SK-N-SH (cell line): ENCODE data around the gene OMP.

Experiments used
- CHD2 ChIP-seq: fragments of 150-350 bp; IDR thresholded peaks from 2 replicates; pipeline ENCODE4 v1.6.1; 2018; ENCODE audit warnings: low read length; ENCODE audit not compliant: partially characterized antibody
- EP300 ChIP-seq, 2 experiments: IDR thresholded peaks; 2 replicates each; pipeline versions ENCODE4 v1.4.0 to v1.6.1; 2012; ENCODE audit warnings: borderline replicate concordance in 1 of 2, low read depth in 1 of 2, low read length in 1 of 2
- EZH2phosphoT487 ChIP-seq: fragments of 200-600 bp; sonication (generic); IDR thresholded peaks from 2 replicates; pipeline ENCODE4 v1.6.1; 2017; ENCODE audit warnings: low read depth, mixed run types, mild to moderate bottlenecking, antibody characterized with exemption, moderate library complexity, borderline replicate concordance
- FOXM1 ChIP-seq: IDR thresholded peaks from 2 replicates; pipeline ENCODE4 v1.4.0; 2012; ENCODE audit warnings: low read depth, mild to moderate bottlenecking
- MEF2A ChIP-seq: IDR thresholded peaks from 2 replicates; pipeline ENCODE4 v1.4.0; 2012; ENCODE audit warnings: low read depth, borderline replicate concordance
- NFIC ChIP-seq: IDR thresholded peaks from 2 replicates; pipeline ENCODE4 v1.4.0; 2012; ENCODE audit warnings: borderline replicate concordance
- POLR2AphosphoS5 ChIP-seq: IDR thresholded peaks from 2 replicates; pipeline ENCODE4 v1.6.1; 2012; ENCODE audit warnings: low read depth, low read length
- RAD21 ChIP-seq: IDR thresholded peaks from 2 replicates; pipeline ENCODE4 v1.6.1; 2012; ENCODE audit warnings: mild to moderate bottlenecking, low read length
- SMC3 ChIP-seq: IDR thresholded peaks from 2 replicates; pipeline ENCODE4 v1.6.1; 2012; ENCODE audit warnings: low read depth, low read length, improper control_type of control experiment
- TCF12 ChIP-seq: IDR thresholded peaks from 2 replicates; pipeline ENCODE4 v1.4.0; 2012
- TF ChIP-seq, protein P1 (sequence below): IDR thresholded peaks from 2 replicates; pipeline ENCODE4 v1.4.0; 2012; ENCODE audit warnings: low read depth
- TF ChIP-seq, protein P2 (sequence below): fragments of 200-600 bp; sonication (generic); IDR thresholded peaks from 2 replicates; pipeline ENCODE4 v1.6.1; 2017; ENCODE audit warnings: antibody characterized with exemption, mild to moderate bottlenecking, moderate library complexity
- TF ChIP-seq, protein P3 (sequence below): IDR thresholded peaks from 2 replicates; pipeline ENCODE4 v1.6.1; 2012; ENCODE audit warnings: mild to moderate bottlenecking, low read depth, low read length, moderate library complexity

DNA sequence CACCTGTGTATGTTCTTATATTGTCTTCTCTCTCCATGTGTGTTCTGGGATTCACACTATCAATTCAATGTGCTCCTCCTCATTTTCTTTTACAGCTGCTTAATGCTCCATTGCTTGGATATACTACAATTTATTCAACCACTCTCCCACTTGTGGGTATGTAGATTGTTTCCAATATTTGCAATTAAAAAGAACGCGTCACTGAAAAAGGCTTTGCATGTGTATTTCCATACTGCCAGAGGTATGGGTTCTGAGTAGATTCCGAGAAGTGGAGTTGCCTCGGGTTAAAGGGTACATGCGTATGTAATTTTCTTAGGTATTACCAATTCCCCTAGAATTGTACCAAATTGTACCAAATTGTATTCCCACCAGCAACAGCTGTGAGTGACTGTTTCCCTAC is 42.8 kb upstream of the OMP start:
- TF ChIP-seq EP300 (IDR thresholded peaks at IDR 0.05; ENCODE audit: borderline replicate concordance in 1 of 2, low read depth in 1 of 2, low read length in 1 of 2) (no peak), NFIC (no peak), RAD21 (no peak), EZH2phosphoT487 (no peak), MEF2A (no peak), POLR2AphosphoS5 (no peak), TCF12 (no peak), SMC3 (no peak), FOXM1 (no peak), CHD2 (no peak)
- TF ChIP-seq, protein P1, sequence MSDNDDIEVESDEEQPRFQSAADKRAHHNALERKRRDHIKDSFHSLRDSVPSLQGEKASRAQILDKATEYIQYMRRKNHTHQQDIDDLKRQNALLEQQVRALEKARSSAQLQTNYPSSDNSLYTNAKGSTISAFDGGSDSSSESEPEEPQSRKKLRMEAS: no peak
- TF ChIP-seq, protein P2, sequence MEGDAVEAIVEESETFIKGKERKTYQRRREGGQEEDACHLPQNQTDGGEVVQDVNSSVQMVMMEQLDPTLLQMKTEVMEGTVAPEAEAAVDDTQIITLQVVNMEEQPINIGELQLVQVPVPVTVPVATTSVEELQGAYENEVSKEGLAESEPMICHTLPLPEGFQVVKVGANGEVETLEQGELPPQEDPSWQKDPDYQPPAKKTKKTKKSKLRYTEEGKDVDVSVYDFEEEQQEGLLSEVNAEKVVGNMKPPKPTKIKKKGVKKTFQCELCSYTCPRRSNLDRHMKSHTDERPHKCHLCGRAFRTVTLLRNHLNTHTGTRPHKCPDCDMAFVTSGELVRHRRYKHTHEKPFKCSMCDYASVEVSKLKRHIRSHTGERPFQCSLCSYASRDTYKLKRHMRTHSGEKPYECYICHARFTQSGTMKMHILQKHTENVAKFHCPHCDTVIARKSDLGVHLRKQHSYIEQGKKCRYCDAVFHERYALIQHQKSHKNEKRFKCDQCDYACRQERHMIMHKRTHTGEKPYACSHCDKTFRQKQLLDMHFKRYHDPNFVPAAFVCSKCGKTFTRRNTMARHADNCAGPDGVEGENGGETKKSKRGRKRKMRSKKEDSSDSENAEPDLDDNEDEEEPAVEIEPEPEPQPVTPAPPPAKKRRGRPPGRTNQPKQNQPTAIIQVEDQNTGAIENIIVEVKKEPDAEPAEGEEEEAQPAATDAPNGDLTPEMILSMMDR: no peak
- TF ChIP-seq, protein P3, sequence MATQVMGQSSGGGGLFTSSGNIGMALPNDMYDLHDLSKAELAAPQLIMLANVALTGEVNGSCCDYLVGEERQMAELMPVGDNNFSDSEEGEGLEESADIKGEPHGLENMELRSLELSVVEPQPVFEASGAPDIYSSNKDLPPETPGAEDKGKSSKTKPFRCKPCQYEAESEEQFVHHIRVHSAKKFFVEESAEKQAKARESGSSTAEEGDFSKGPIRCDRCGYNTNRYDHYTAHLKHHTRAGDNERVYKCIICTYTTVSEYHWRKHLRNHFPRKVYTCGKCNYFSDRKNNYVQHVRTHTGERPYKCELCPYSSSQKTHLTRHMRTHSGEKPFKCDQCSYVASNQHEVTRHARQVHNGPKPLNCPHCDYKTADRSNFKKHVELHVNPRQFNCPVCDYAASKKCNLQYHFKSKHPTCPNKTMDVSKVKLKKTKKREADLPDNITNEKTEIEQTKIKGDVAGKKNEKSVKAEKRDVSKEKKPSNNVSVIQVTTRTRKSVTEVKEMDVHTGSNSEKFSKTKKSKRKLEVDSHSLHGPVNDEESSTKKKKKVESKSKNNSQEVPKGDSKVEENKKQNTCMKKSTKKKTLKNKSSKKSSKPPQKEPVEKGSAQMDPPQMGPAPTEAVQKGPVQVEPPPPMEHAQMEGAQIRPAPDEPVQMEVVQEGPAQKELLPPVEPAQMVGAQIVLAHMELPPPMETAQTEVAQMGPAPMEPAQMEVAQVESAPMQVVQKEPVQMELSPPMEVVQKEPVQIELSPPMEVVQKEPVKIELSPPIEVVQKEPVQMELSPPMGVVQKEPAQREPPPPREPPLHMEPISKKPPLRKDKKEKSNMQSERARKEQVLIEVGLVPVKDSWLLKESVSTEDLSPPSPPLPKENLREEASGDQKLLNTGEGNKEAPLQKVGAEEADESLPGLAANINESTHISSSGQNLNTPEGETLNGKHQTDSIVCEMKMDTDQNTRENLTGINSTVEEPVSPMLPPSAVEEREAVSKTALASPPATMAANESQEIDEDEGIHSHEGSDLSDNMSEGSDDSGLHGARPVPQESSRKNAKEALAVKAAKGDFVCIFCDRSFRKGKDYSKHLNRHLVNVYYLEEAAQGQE: no peak
